K562 (cell line): ENCODE data around the gene SLC1A5. TPM values are rescaled to one million over a fixed set of nuclear protein-coding genes. Genes with fewer than 3 reads are reported as not detected.

Experiments used
- CBX8 ChIP-seq: fragments of 200-600 bp; sonication (generic); IDR thresholded peaks from 2 replicates; pipeline ENCODE4 v1.6.1; 2012; ENCODE audit warnings: borderline replicate concordance, mixed run types, low read depth, mild to moderate bottlenecking, moderate library complexity, mixed read lengths, low read length, control low read depth, inconsistent platforms; ENCODE audit not compliant: poor library complexity, severe bottlenecking; ENCODE audit errors: extremely low read depth
- CREB1 ChIP-seq, 2 experiments: sonication (generic) in 1 of 2; formaldehyde crosslinking in 1 of 2; IDR thresholded peaks; 2 replicates each; pipeline versions ENCODE4 v1.6.1 to v1.8.0; 2012 to 2022; ENCODE audit warnings: inconsistent platforms in 1 of 2, mild to moderate bottlenecking in 1 of 2, missing genetic modification reagents in 1 of 2, moderate library complexity in 1 of 2
- DMBX1 ChIP-seq: fragments of 250-450 bp; sonication (Bioruptor Pico); IDR thresholded peaks from 2 replicates; pipeline ENCODE4 v1.8.0; 2022; ENCODE audit warnings: inconsistent platforms, mild to moderate bottlenecking, moderate library complexity, borderline replicate concordance
- E2F3 ChIP-seq: fragments of 250-450 bp; sonication (Bioruptor Pico); IDR thresholded peaks from 2 replicates; pipeline ENCODE4 v1.4.0; 2020; ENCODE audit warnings: mild to moderate bottlenecking
- E2F5 ChIP-seq: sonication (generic); formaldehyde crosslinking; IDR thresholded peaks from 2 replicates; pipeline ENCODE4 v1.8.0; 2022; ENCODE audit warnings: mild to moderate bottlenecking, missing genetic modification reagents
- FUS ChIP-seq: fragments of 200-400 bp; formaldehyde crosslinking; optimal IDR thresholded peaks from 2 replicates; pipeline ENCODE3; 2017; ENCODE audit warnings: low read depth, low read length
- GATA2 ChIP-seq: sonication (generic); formaldehyde crosslinking; IDR thresholded peaks from 2 replicates; pipeline ENCODE4 v1.4.0; 2020; ENCODE audit warnings: mild to moderate bottlenecking, missing genetic modification reagents
- GTF2F1 ChIP-seq: IDR thresholded peaks from 2 replicates; pipeline ENCODE4 v1.6.1; 2011; ENCODE audit warnings: low read depth, low read length, improper control_type of control experiment
- HIVEP1 ChIP-seq: fragments of 250-450 bp; sonication (Bioruptor Pico); IDR thresholded peaks from 2 replicates; pipeline ENCODE4 v1.4.0; 2020; ENCODE audit warnings: mild to moderate bottlenecking
- HLTF ChIP-seq: fragments of 450-650 bp; IDR thresholded peaks from 2 replicates; pipeline ENCODE4 v1.6.1; 2016
- HMGN3 ChIP-seq: IDR thresholded peaks from 2 replicates; pipeline ENCODE4 v1.6.1; 2011; ENCODE audit warnings: borderline replicate concordance, low read depth, mild to moderate bottlenecking, mixed read lengths, low read length; ENCODE audit not compliant: insufficient read length; ENCODE audit errors: extremely low read depth
- MTA1 ChIP-seq: fragments of 450-650 bp; IDR thresholded peaks from 2 replicates; pipeline ENCODE4 v1.6.1; 2017; ENCODE audit warnings: borderline replicate concordance
- NFIX ChIP-seq: fragments of 250-450 bp; sonication (Bioruptor Pico); IDR thresholded peaks from 2 replicates; pipeline ENCODE4 v1.4.0; 2020; ENCODE audit warnings: low read depth, mild to moderate bottlenecking, moderate library complexity
- NR2C1 ChIP-seq, 2 experiments: fragments of 450-650 bp; IDR thresholded peaks; 2 replicates each; pipeline ENCODE4 v1.6.1; 2017; ENCODE audit warnings: mild to moderate bottlenecking in 2 of 2, antibody characterized with exemption in 1 of 2, inconsistent platforms in 1 of 2, missing compliant biosample characterization in 1 of 2, missing genetic modification characterization in 1 of 2
- NR2C2 ChIP-seq, 2 experiments: fragments of 200-800 bp in 1 of 2; sonication (Bioruptor generic) in 1 of 2; sonication (generic) in 1 of 2; formaldehyde crosslinking in 1 of 2; IDR thresholded peaks; 2 replicates each; pipeline versions ENCODE4 v1.6.1 to v1.8.0; 2016 to 2022; ENCODE audit warnings: mild to moderate bottlenecking in 1 of 2, missing compliant biosample characterization in 1 of 2, missing genetic modification characterization in 1 of 2, missing genetic modification reagents in 1 of 2
- PCBP1 ChIP-seq: fragments of 200-400 bp; formaldehyde crosslinking; IDR thresholded peaks from 2 replicates; pipeline ENCODE4 v1.6.1; 2018; ENCODE audit warnings: mild to moderate bottlenecking, low read depth, low read length; ENCODE audit not compliant: poor library complexity, severe bottlenecking
- PTBP1 ChIP-seq: fragments of 200-400 bp; formaldehyde crosslinking; IDR thresholded peaks from 2 replicates; pipeline ENCODE4 v1.6.1; 2017; ENCODE audit warnings: low read depth, low read length
- RBM34 ChIP-seq: fragments of 200-400 bp; formaldehyde crosslinking; IDR thresholded peaks from 2 replicates; pipeline ENCODE4 v1.6.1; 2018; ENCODE audit warnings: low read length, borderline replicate concordance; ENCODE audit not compliant: insufficient read depth
- RFX7 ChIP-seq: fragments of 250-450 bp; sonication (Bioruptor Pico); IDR thresholded peaks from 2 replicates; pipeline ENCODE4 v1.5.1; 2021; ENCODE audit warnings: mild to moderate bottlenecking
- STAT5A ChIP-seq: IDR thresholded peaks from 2 replicates; pipeline ENCODE4 v1.6.1; 2012; ENCODE audit warnings: low read length, inconsistent platforms, borderline replicate concordance
- THRAP3 ChIP-seq: fragments of 450-650 bp; IDR thresholded peaks from 2 replicates; pipeline ENCODE4 v1.6.1; 2016; ENCODE audit warnings: mild to moderate bottlenecking, inconsistent platforms, borderline replicate concordance
- ZNF121 ChIP-seq: sonication (generic); formaldehyde crosslinking; conservative IDR thresholded peaks from 2 replicates; pipeline ENCODE4 v1.8.0; 2022; ENCODE audit warnings: missing genetic modification reagents
- polyA plus RNA-seq, 8 experiments: library from polyadenylated mRNA; depleted of rRNA in 4 of 8; stranded (reverse) in 5 of 8; unstranded in 3 of 8; fragments of >200 nt; fragmentation: Nextera tagmentation in 2 of 8; fragmentation: Illumina TruSeq in 1 of 8; extraction: Ambion mirVana in 2 of 8; extraction: Trizol in 1 of 8; gene quantifications; 2 replicates each; pipeline versions ENCODE4 v1.2.1 to v1.2.3, GENCODE V29; 2011 to 2014; ENCODE audit warnings: inconsistent platforms in 1 of 8, missing spikeins in 1 of 8
- total RNA-seq, 7 experiments: library from RNA; depleted of rRNA in 6 of 7; stranded (reverse); fragments of >200 nt in 6 of 7; fragmentation: Illumina TruSeq in 2 of 7; extraction: Trizol in 2 of 7; gene quantifications; 2 replicates each; pipeline versions ENCODE4 v1.2.1 to v1.2.3, GENCODE V29; 2011 to 2021; ENCODE audit warnings: low replicate concordance in 1 of 7
- TF ChIP-seq, protein P1 (sequence below): sonication (generic); formaldehyde crosslinking; IDR thresholded peaks from 2 replicates; pipeline ENCODE4 v1.8.1; 2023; ENCODE audit warnings: mild to moderate bottlenecking, missing genetic modification reagents, moderate library complexity
- TF ChIP-seq, protein P2 (sequence below): fragments of 450-650 bp; IDR thresholded peaks from 2 replicates; pipeline ENCODE4 v1.6.1; 2017; ENCODE audit warnings: mild to moderate bottlenecking, moderate library complexity

The SLC1A5 gene
- total and polyA plus RNA-seq, 9 of the 15 experiments (the other 6 are each of a cell fraction or from before 2014, with no cell fraction given): 31.2 to 417 (median 134) TPM

DNA sequence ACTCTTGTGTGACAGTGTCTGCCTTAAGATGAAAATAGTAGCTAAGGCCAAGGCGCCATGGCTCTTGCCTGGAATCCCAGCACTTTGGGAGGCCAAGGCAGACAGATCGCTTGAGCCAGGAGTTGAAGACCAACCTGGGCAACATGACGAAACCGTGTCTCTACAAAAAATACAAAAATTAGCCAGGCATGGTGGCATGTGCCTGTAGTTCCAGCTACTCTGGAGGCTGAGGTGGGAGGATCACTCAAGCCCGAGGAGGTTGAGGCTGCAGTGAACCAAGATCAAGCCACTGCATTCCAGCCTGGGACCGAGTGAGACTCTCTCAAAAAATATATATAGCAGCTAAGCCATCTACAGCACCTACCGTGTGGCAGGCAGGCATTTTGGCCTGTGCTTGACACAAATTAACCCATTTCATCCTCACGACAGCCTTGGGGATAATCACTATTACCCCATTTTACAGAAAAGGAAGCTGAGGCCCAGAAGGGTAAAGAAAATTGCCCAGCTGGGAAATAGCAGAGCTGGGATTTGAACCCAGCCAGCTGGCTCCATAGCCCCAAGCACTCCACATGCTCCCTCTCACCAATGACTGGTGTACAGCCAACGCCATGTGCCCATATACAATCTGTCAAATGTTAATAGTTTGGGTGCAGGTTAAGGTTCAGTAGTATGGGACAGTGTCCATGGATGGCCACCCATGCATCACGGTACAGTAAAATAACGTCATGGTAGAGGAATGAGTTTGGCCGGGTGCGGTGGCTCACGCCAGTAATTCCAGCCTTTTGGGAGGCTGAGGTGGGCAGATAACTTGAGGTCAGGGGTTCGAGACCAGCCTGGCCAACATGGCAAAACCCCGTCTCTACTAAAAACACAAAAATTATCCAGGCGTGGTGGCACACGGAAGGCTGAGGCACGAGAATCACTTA is 3.1 kb downstream of the SLC1A5 start (continued):
- TF ChIP-seq MTA1 (no peak), NFIX (CRISPR knock-in tag) (no peak), PTBP1 (no peak), HIVEP1 (CRISPR knock-in tag) (no peak), E2F3 (CRISPR knock-in tag) (no peak), HLTF (peak; percentile 59; the same call in 1 of the 2 replicates), HMGN3 (no peak), NR2C2 (CRISPR knock-in tag; IDR thresholded peaks at IDR 0.05) (no peak), NR2C2 (tag; IDR thresholded peaks at IDR 0.05) (no peak; the same call in 1 of the 2 replicates), FUS (no peak), RFX7 (CRISPR knock-in tag) (no peak), GTF2F1 (no peak), STAT5A (no peak), E2F5 (CRISPR knock-in tag) (no peak), NR2C1 (IDR thresholded peaks at IDR 0.05) (no peak), NR2C1 (tag; IDR thresholded peaks at IDR 0.05) (no peak), RBM34 (no peak), DMBX1 (CRISPR knock-in tag) (no peak), THRAP3 (no peak), GATA2 (no peak), CBX8 (no peak), CREB1 (IDR thresholded peaks at IDR 0.05) (no peak), CREB1 (CRISPR knock-in tag; IDR thresholded peaks at IDR 0.05) (0 out of 2 replicates have a peak, but pooled peaks have one; percentile 15), ZNF121 (no peak), PCBP1 (no peak)
- TF ChIP-seq, protein P1, sequence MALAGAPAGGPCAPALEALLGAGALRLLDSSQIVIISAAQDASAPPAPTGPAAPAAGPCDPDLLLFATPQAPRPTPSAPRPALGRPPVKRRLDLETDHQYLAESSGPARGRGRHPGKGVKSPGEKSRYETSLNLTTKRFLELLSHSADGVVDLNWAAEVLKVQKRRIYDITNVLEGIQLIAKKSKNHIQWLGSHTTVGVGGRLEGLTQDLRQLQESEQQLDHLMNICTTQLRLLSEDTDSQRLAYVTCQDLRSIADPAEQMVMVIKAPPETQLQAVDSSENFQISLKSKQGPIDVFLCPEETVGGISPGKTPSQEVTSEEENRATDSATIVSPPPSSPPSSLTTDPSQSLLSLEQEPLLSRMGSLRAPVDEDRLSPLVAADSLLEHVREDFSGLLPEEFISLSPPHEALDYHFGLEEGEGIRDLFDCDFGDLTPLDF (CRISPR knock-in tag): peak; percentile 34; the same call in 1 of the 2 replicates
- TF ChIP-seq, protein P2, sequence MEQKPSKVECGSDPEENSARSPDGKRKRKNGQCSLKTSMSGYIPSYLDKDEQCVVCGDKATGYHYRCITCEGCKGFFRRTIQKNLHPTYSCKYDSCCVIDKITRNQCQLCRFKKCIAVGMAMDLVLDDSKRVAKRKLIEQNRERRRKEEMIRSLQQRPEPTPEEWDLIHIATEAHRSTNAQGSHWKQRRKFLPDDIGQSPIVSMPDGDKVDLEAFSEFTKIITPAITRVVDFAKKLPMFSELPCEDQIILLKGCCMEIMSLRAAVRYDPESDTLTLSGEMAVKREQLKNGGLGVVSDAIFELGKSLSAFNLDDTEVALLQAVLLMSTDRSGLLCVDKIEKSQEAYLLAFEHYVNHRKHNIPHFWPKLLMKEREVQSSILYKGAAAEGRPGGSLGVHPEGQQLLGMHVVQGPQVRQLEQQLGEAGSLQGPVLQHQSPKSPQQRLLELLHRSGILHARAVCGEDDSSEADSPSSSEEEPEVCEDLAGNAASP: no peak
